HepG2 (cell line): Measurements from ENCODE around the gene MYBPC2. TPM values are rescaled to one million over a fixed set of nuclear protein-coding genes. Genes with fewer than 3 reads are reported as not detected.

Source experiments
- ATAC-seq: fragments of 200-7000 bp; cut with Tn5 transposase; 3 replicates; pipeline ENCODE4 v1.9.1; 2020; ENCODE audit warnings: mild to moderate bottlenecking, moderate library complexity
- BruUV-seq: library from RNA; stranded (reverse); fragments of 400-500 nt; replicated peaks from 2 replicates; lab custom pipeline; 2021; lab: Mats Ljungman, UMichigan
- CTCF ChIA-PET: fragments of 300-600 bp; formaldehyde crosslinking; extraction: SDS; loops from one replicate; lab custom pipeline; 2021; ENCODE audit warnings: low total read pairs, inconsistent platforms, low intra/inter-chr PET ratio; lab: Yijun Ruan, JAX
- POLR2A ChIA-PET: fragments of 350-600 bp; sonication (Branson Sonifier 250); formaldehyde crosslinking; loops from one replicate; lab custom pipeline; 2020; ENCODE audit warnings: antibody characterized with exemption, inconsistent platforms; lab: Yijun Ruan, JAX
- DNase-seq: peaks from one replicate; pipeline ENCODE4 v3.0.0-alpha.2; 2015; ENCODE audit warnings: low spot score
- FAIRE-seq: peaks from 3 replicates; lab custom pipeline; 2011; peaks lifted over from hg19 to GRCh38; lab: Jason Lieb, UNC
- H2AFZ ChIP-seq: one replicate; pipeline ENCODE4 v1.6.1; 2011; ENCODE audit warnings: low read length, inconsistent platforms
- H3K27ac ChIP-seq: fragments of 300-600 bp; 3 replicates; pipeline ENCODE4 v1.8.0; 2011; ENCODE audit warnings: mixed run types, mild to moderate bottlenecking, mixed read lengths, low read length, inconsistent platforms; ENCODE audit not compliant: insufficient read depth; ENCODE audit errors: extremely low read length
- H3K27me3 ChIP-seq, 2 experiments: fragments of 200-600 bp in 1 of 2; 2 replicates in 1 of 2; 3 replicates in 1 of 2; pipeline versions ENCODE4 v1.6.0 to v1.8.0; 2011; ENCODE audit warnings: low read length in 2 of 2, mild to moderate bottlenecking in 2 of 2, moderate library complexity in 2 of 2, inconsistent platforms in 1 of 2; ENCODE audit not compliant: insufficient read depth in 2 of 2, control insufficient read depth in 1 of 2
- H3K36me3 ChIP-seq, 2 experiments: fragments of 200-600 bp in 1 of 2; replicated peaks in 1 of 2; 2 replicates in 1 of 2; 3 replicates in 1 of 2; pipeline versions ENCODE4 v1.5.1 to v1.8.0; 2011; ENCODE audit warnings: low read length in 2 of 2, inconsistent platforms in 1 of 2; ENCODE audit not compliant: insufficient read depth in 2 of 2, control insufficient read depth in 1 of 2
- H3K4me1 ChIP-seq: 2 replicates; pipeline ENCODE4 v1.5.1; 2012; ENCODE audit warnings: low read length, inconsistent platforms; ENCODE audit not compliant: insufficient read depth
- H3K4me2 ChIP-seq: 2 replicates; pipeline ENCODE4 v1.6.0; 2011; ENCODE audit warnings: low read depth, low read length, inconsistent platforms
- H3K4me3 ChIP-seq, 3 experiments: fragments of 200-600 bp in 1 of 3; sonication (generic), shearing (Covaris generic) in 1 of 3; replicated peaks in 1 of 3; 2 replicates each; pipeline ENCODE4 v1.5.1; 2011 to 2016; ENCODE audit warnings: low read length in 3 of 3, inconsistent platforms in 2 of 3, low read depth in 2 of 3, mild to moderate bottlenecking in 2 of 3, control low read depth in 1 of 3, mixed read lengths in 1 of 3; ENCODE audit not compliant: insufficient read depth in 1 of 3
- H3K79me2 ChIP-seq: one replicate; pipeline ENCODE4 v1.6.1; 2011; ENCODE audit warnings: low read length, inconsistent platforms; ENCODE audit not compliant: insufficient read depth
- H3K9ac ChIP-seq: 2 replicates; pipeline ENCODE4 v1.6.0; 2011; ENCODE audit warnings: mild to moderate bottlenecking, low read depth, low read length, inconsistent platforms; ENCODE audit not compliant: insufficient read depth
- H3K9me3 ChIP-seq: 2 replicates; pipeline ENCODE4 v1.5.1; 2012; ENCODE audit warnings: mild to moderate bottlenecking, low read length
- H4K20me1 ChIP-seq: 2 replicates; pipeline ENCODE4 v1.6.0; 2011; ENCODE audit warnings: inconsistent platforms, mild to moderate bottlenecking, low read length, moderate library complexity; ENCODE audit not compliant: insufficient read depth
- CENPT ChIP-seq: sonication (generic); formaldehyde crosslinking; IDR thresholded peaks from 2 replicates; pipeline ENCODE4 v1.8.0; 2022; ENCODE audit warnings: low read depth, mild to moderate bottlenecking, moderate library complexity, missing genetic modification reagents
- JUND ChIP-seq: sonication (generic); formaldehyde crosslinking; IDR thresholded peaks from 2 replicates; pipeline ENCODE4 v1.8.0; 2022; ENCODE audit warnings: mild to moderate bottlenecking, missing genetic modification reagents
- NFYB ChIP-seq: sonication (generic); formaldehyde crosslinking; IDR thresholded peaks from 2 replicates; pipeline ENCODE4 v1.4.0; 2020; ENCODE audit warnings: missing genetic modification reagents
- NPAS2 ChIP-seq: sonication (generic); formaldehyde crosslinking; IDR thresholded peaks from 2 replicates; pipeline ENCODE4 v1.8.0; 2022; ENCODE audit warnings: mild to moderate bottlenecking, missing genetic modification reagents, borderline replicate concordance
- PHF20 ChIP-seq: sonication (generic); formaldehyde crosslinking; IDR thresholded peaks from 2 replicates; pipeline ENCODE4 v1.5.0; 2020; ENCODE audit warnings: mild to moderate bottlenecking, missing genetic modification reagents
- RORA ChIP-seq: sonication (generic); formaldehyde crosslinking; IDR thresholded peaks from 2 replicates; pipeline ENCODE4 v1.5.0; 2020; ENCODE audit warnings: mild to moderate bottlenecking, missing genetic modification reagents, moderate library complexity
- SIN3B ChIP-seq: fragments of 150-350 bp; IDR thresholded peaks from 2 replicates; pipeline ENCODE4 v1.6.1; 2014; ENCODE audit warnings: low read length
- ZBTB37 ChIP-seq: sonication (generic); formaldehyde crosslinking; IDR thresholded peaks from 2 replicates; pipeline ENCODE4 v1.4.0; 2020; ENCODE audit warnings: mild to moderate bottlenecking, missing genetic modification reagents
- ZNF569 ChIP-seq: sonication (generic); formaldehyde crosslinking; IDR thresholded peaks from 2 replicates; pipeline ENCODE4 v1.5.0; 2020; ENCODE audit warnings: mild to moderate bottlenecking, missing genetic modification reagents, moderate library complexity, borderline replicate concordance
- ZXDC ChIP-seq: sonication (generic); formaldehyde crosslinking; IDR thresholded peaks from 2 replicates; pipeline ENCODE4 v1.5.0; 2020; ENCODE audit warnings: mild to moderate bottlenecking, missing genetic modification reagents
- WGBS: methylation state at CpG from one replicate; pipeline ENCODE4 v1.1.6; 2017; ENCODE audit warnings: low lambda C conversion rate; 5-methylcytosine and 5-hydroxymethylcytosine counted together
- in situ Hi-C: cut with HindIII; loops from 2 replicates; pipeline ENCODE4 v1.10.0; 2017; ENCODE audit warnings: low pct_unique_long_range_greater_than_20kb; ENCODE audit not compliant: extremely low pct_ligation_motif_present
- intact Hi-C: fragments of 100-400 bp; cut with micrococcal nuclease; formaldehyde crosslinking; loops from one replicate; pipeline ENCODE4 v1.10.0; 2022; ENCODE audit not compliant: unreplicated experiment
- polyA plus RNA-seq, 8 experiments: library from polyadenylated mRNA; depleted of rRNA in 3 of 8; stranded (reverse) in 7 of 8; unstranded in 1 of 8; fragments of >200 nt; fragmentation: Illumina TruSeq in 4 of 8; extraction: Trizol in 4 of 8; gene quantifications; 2 replicates each; pipeline versions ENCODE4 v1.2.1 to v1.2.3, GENCODE V29; 2011 to 2016; ENCODE audit warnings: low read depth in 4 of 8, missing spikeins in 1 of 8, mixed read lengths in 1 of 8; ENCODE audit not compliant: insufficient read depth in 1 of 8
- total RNA-seq, 5 experiments: library from RNA; depleted of rRNA; stranded (reverse); fragments of >200 nt; fragmentation: Illumina TruSeq; extraction: Trizol; gene quantifications; 2 replicates each; pipeline ENCODE4 v1.2.3, GENCODE V29; 2016; ENCODE audit warnings: low read depth in 1 of 5

The MYBPC2 gene
- total and polyA plus RNA-seq, 2 of the 13 experiments (the other 11 are each of a cell fraction or from before 2014, with no cell fraction given) = not detected

GRCh38 chr19:50412419-50412818, 20.3 kb upstream of the MYBPC2 start:
- in situ Hi-C loops (no loop called here), intact Hi-C loops (no loop called here)
- Histone ChIP-seq H3K9ac (no peak overlapping the region), H3K4me2 (no peak overlapping the region), H2AFZ (no peak overlapping the region), H3K36me3 (peaks cover 7 to 20% of the 10 kb centered on the region in 2 experiments; a peak in 3 of 5 replicates), H3K4me1 (peaks cover 14% of the 10 kb centered on the region), H3K4me3 (no peak overlapping the region), H3K27ac (no peak overlapping the region), H4K20me1 (no peaks in the 10 kb centered on the region), H3K27me3 (no peaks in the 10 kb centered on the region), H3K79me2 (no peaks in the 10 kb centered on the region), H3K9me3 (no peaks in the 10 kb centered on the region)
- DNase-seq = no peak
- no TSS peak for BruUV-seq
- POLR2A ChIA-PET = no interaction called here
- no peak for ATAC-seq
- FAIRE-seq = no peak
- no peak for TF ChIP-seq NFYB (CRISPR knock-in tag)
- no peak for TF ChIP-seq RORA
- no peak for TF ChIP-seq ZNF569 (CRISPR knock-in tag)
- TF ChIP-seq PHF20 = no peak
- TF ChIP-seq JUND (CRISPR knock-in tag) = no peak
- TF ChIP-seq NPAS2 (CRISPR knock-in tag) = no peak
- TF ChIP-seq SIN3B = no peak
- no peak for TF ChIP-seq CENPT (CRISPR knock-in tag)
- no peak for TF ChIP-seq ZXDC (CRISPR knock-in tag)
- TF ChIP-seq ZBTB37 (CRISPR knock-in tag) = no peak
- 98% methylated on average over 2 of the region's 2 CpGs for WGBS
- CTCF ChIA-PET = interaction anchor here (1.1 kb wide), 1 partner anchor 44 kb away, joined by 3 read pairs; no protein-coding TSS in a partner anchor
